ENCODE results near the gene LIN9.

- no peak for TF ChIP-seq CTCF (conservative IDR thresholded peaks at IDR 0.05 in 1 of 2, IDR thresholded peaks at IDR 0.05 in 1 of 2; ENCODE audit: low read depth in 1 of 2, low read length in 2 of 2)
- no peak for TF ChIP-seq EZH2 (IDR thresholded peaks at IDR 0.05; ENCODE audit: low read length, missing control alignments)
Observed at GRCh38 chr1:226233806-226234205, 75.2 kb downstream of the LIN9 start.
